ENCODE results near the gene NLRP7.

Gene NLRP7

GRCh38 chr19:54883228-54883627, 64.1 kb downstream of the NLRP7 start:
- H3K23ac ChIP-seq (ENCODE audit: low read length in 2 of 2): no peak overlapping the region
- H2BK12ac ChIP-seq (ENCODE audit: low read length in 2 of 2): no peak overlapping the region
- no peak overlapping the region for H3K4me2 ChIP-seq (ENCODE audit: low read length, poor library complexity, severe bottlenecking)
- no peak overlapping the region for H3K9ac ChIP-seq (ENCODE audit: low read length)
- no peak overlapping the region for H4K8ac ChIP-seq (ENCODE audit: low read length)
- no peaks in the 10 kb centered on the region for H3K36me3 ChIP-seq (ENCODE audit: control insufficient read depth in 1 of 2, insufficient read depth in 2 of 2, low read depth in 1 of 2, low read length in 2 of 2)
- H3K4me1 ChIP-seq (ENCODE audit: control insufficient read depth, insufficient read depth, low read depth, low read length): no peaks in the 10 kb centered on the region
- no peak overlapping the region for H2AFZ ChIP-seq (ENCODE audit: low read depth, low read length)
- no peak overlapping the region for H2BK15ac ChIP-seq (ENCODE audit: low read depth, poor library complexity, severe bottlenecking)
- WGBS: 74% methylated on average over 9 of the region's 9 CpGs
- no peak overlapping the region for H4K91ac ChIP-seq (ENCODE audit: low read length)
- no peak overlapping the region for H3K27ac ChIP-seq (ENCODE audit: low read length, poor library complexity, severe bottlenecking)
- no peak for DNase-seq
- H2BK5ac ChIP-seq (ENCODE audit: low read depth, low read length, poor library complexity, severe bottlenecking): no peak overlapping the region
- H3K14ac ChIP-seq (ENCODE audit: low read length in 2 of 2): no peak overlapping the region
- H3K27me3 ChIP-seq (ENCODE audit: control insufficient read depth in 1 of 2, insufficient read depth in 1 of 2, low read length in 2 of 2): no peaks in the 10 kb centered on the region
- no peaks in the 10 kb centered on the region for H3K9me3 ChIP-seq (ENCODE audit: control insufficient read depth, low read length)
- H3K18ac ChIP-seq (ENCODE audit: low read depth in 1 of 2, low read length in 2 of 2): no peak overlapping the region
- no peaks in the 10 kb centered on the region for H3K79me1 ChIP-seq (replicated peaks; ENCODE audit: low read length, poor library complexity, severe bottlenecking)
- no peak overlapping the region for H3K4me3 ChIP-seq (ENCODE audit: insufficient read depth in 1 of 2, low read depth in 1 of 2, low read length in 2 of 2)
- no peak overlapping the region for H2AK5ac ChIP-seq (ENCODE audit: low read length, severe bottlenecking)
- no peak overlapping the region for H3K4ac ChIP-seq (ENCODE audit: low read depth in 1 of 2, low read length in 2 of 2)
- H2BK120ac ChIP-seq (ENCODE audit: low read depth, low read length): no peak overlapping the region

DNA sequence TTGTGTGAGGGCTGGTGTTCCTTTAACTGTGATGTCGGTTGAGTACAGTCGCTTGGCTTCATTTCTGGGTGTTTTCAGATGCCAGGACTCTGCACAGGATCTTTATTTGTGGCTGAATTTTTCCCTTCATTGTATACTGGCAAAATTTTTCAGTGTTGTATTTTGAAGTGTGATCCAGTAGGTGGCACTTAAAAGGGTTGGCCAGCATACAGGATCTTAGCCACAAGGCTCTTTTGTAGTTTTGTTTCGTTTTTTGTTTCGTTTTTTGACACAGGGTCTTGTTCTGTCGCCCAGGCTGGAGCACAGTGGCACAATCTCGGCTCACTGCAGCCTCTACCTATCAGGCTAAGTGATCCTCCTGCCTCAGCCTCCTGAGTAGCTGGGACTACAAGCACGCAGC, 64.6 kb downstream of the NLRP7 start:
- Histone ChIP-seq H3K14ac (ENCODE audit: low read length in 2 of 2) (no peak overlapping the region), H3K27me3 (ENCODE audit: control insufficient read depth in 1 of 2, insufficient read depth in 1 of 2, low read length in 2 of 2) (no peaks in the 10 kb centered on the region), H3K79me1 (replicated peaks; ENCODE audit: low read length, poor library complexity, severe bottlenecking) (no peaks in the 10 kb centered on the region), H3K9ac (ENCODE audit: low read length) (no peak overlapping the region), H2AK5ac (ENCODE audit: low read length, severe bottlenecking) (no peak overlapping the region), H2BK15ac (ENCODE audit: low read depth, poor library complexity, severe bottlenecking) (no peak overlapping the region), H4K8ac (ENCODE audit: low read length) (no peak overlapping the region), H3K9me3 (ENCODE audit: control insufficient read depth, low read length) (no peaks in the 10 kb centered on the region), H3K4ac (ENCODE audit: low read depth in 1 of 2, low read length in 2 of 2) (no peak overlapping the region), H2BK5ac (ENCODE audit: low read depth, low read length, poor library complexity, severe bottlenecking) (no peak overlapping the region), H3K4me3 (ENCODE audit: insufficient read depth in 1 of 2, low read depth in 1 of 2, low read length in 2 of 2) (no peak overlapping the region), H2BK120ac (ENCODE audit: low read depth, low read length) (no peak overlapping the region), H3K4me1 (ENCODE audit: control insufficient read depth, insufficient read depth, low read depth, low read length) (no peaks in the 10 kb centered on the region), H3K27ac (ENCODE audit: low read length, poor library complexity, severe bottlenecking) (no peak overlapping the region), H3K36me3 (ENCODE audit: control insufficient read depth in 1 of 2, insufficient read depth in 2 of 2, low read depth in 1 of 2, low read length in 2 of 2) (no peaks in the 10 kb centered on the region), H3K4me2 (ENCODE audit: low read length, poor library complexity, severe bottlenecking) (no peak overlapping the region), H2BK12ac (ENCODE audit: low read length in 2 of 2) (no peak overlapping the region), H4K91ac (ENCODE audit: low read length) (no peak overlapping the region), H3K18ac (ENCODE audit: low read depth in 1 of 2, low read length in 2 of 2) (no peak overlapping the region), H2AFZ (ENCODE audit: low read depth, low read length) (no peak overlapping the region), H3K23ac (ENCODE audit: low read length in 2 of 2) (no peak overlapping the region)
- no peak for DNase-seq
- 78% methylated on average over 7 of the region's 7 CpGs for WGBS

DNA sequence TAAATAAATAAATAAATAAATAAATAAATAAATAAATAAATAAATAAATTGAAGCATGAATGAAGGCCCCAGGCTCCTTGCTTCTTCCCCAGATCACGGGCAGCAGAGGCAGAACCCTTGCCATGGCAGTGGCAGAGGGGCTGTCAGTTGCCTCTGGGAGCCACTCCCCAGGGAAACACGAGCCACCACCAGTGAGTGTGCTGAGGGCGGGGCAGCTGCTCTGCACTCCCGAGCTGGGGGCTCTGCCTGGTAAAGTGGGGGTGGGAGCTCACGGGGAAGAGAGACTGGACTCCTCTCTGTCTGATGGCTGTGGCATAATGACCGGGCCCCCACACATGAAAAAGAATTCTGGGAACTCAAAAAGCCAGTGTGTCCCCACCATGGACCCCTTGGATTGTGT, 65.4 kb downstream of the NLRP7 start:
- 71% methylated on average over 6 of the region's 6 CpGs for WGBS
- Histone ChIP-seq H3K14ac (ENCODE audit: low read length in 2 of 2) (no peak overlapping the region), H3K18ac (ENCODE audit: low read depth in 1 of 2, low read length in 2 of 2) (no peak overlapping the region), H3K79me1 (replicated peaks; ENCODE audit: low read length, poor library complexity, severe bottlenecking) (no peaks in the 10 kb centered on the region), H2BK12ac (ENCODE audit: low read length in 2 of 2) (no peak overlapping the region), H2BK5ac (ENCODE audit: low read depth, low read length, poor library complexity, severe bottlenecking) (no peak overlapping the region), H3K9me3 (ENCODE audit: control insufficient read depth, low read length) (no peaks in the 10 kb centered on the region), H4K91ac (ENCODE audit: low read length) (no peak overlapping the region), H2BK15ac (ENCODE audit: low read depth, poor library complexity, severe bottlenecking) (no peak overlapping the region), H3K4me3 (ENCODE audit: insufficient read depth in 1 of 2, low read depth in 1 of 2, low read length in 2 of 2) (no peak overlapping the region), H2AFZ (ENCODE audit: low read depth, low read length) (no peak overlapping the region), H3K27ac (ENCODE audit: low read length, poor library complexity, severe bottlenecking) (no peak overlapping the region), H2BK120ac (ENCODE audit: low read depth, low read length) (no peak overlapping the region), H3K36me3 (ENCODE audit: control insufficient read depth in 1 of 2, insufficient read depth in 2 of 2, low read depth in 1 of 2, low read length in 2 of 2) (no peaks in the 10 kb centered on the region), H4K8ac (ENCODE audit: low read length) (no peak overlapping the region), H3K4ac (ENCODE audit: low read depth in 1 of 2, low read length in 2 of 2) (no peak overlapping the region), H3K4me1 (ENCODE audit: control insufficient read depth, insufficient read depth, low read depth, low read length) (no peaks in the 10 kb centered on the region), H3K27me3 (ENCODE audit: control insufficient read depth in 1 of 2, insufficient read depth in 1 of 2, low read length in 2 of 2) (no peaks in the 10 kb centered on the region), H3K9ac (ENCODE audit: low read length) (no peak overlapping the region), H3K23ac (ENCODE audit: low read length in 2 of 2) (no peak overlapping the region), H3K4me2 (ENCODE audit: low read length, poor library complexity, severe bottlenecking) (no peak overlapping the region), H2AK5ac (ENCODE audit: low read length, severe bottlenecking) (no peak overlapping the region)
- no peak for DNase-seq

GRCh38 chr19:54877471-54877870, 69.9 kb downstream of the NLRP7 start:
- no peak overlapping the region for H3K9ac ChIP-seq (ENCODE audit: low read length)
- H3K36me3 ChIP-seq (ENCODE audit: control insufficient read depth in 1 of 2, insufficient read depth in 2 of 2, low read depth in 1 of 2, low read length in 2 of 2): no peaks in the 10 kb centered on the region
- H3K14ac ChIP-seq (ENCODE audit: low read length in 2 of 2): no peak overlapping the region
- H2BK15ac ChIP-seq (ENCODE audit: low read depth, poor library complexity, severe bottlenecking): no peak overlapping the region
- no peak overlapping the region for H3K18ac ChIP-seq (ENCODE audit: low read depth in 1 of 2, low read length in 2 of 2)
- no peak overlapping the region for H2AK5ac ChIP-seq (ENCODE audit: low read length, severe bottlenecking)
- no peak overlapping the region for H2BK5ac ChIP-seq (ENCODE audit: low read depth, low read length, poor library complexity, severe bottlenecking)
- no peak overlapping the region for H3K27ac ChIP-seq (ENCODE audit: low read length, poor library complexity, severe bottlenecking)
- DNase-seq: no peak
- WGBS: 36% methylated on average over 3 of the region's 3 CpGs
- no peak overlapping the region for H3K23ac ChIP-seq (ENCODE audit: low read length in 2 of 2)
- H2BK12ac ChIP-seq (ENCODE audit: low read length in 2 of 2): no peak overlapping the region
- no peak overlapping the region for H3K4ac ChIP-seq (ENCODE audit: low read depth in 1 of 2, low read length in 2 of 2)
- no peaks in the 10 kb centered on the region for H3K4me1 ChIP-seq (ENCODE audit: control insufficient read depth, insufficient read depth, low read depth, low read length)
- no peak overlapping the region for H3K4me2 ChIP-seq (ENCODE audit: low read length, poor library complexity, severe bottlenecking)
- no peaks in the 10 kb centered on the region for H3K27me3 ChIP-seq (ENCODE audit: control insufficient read depth in 1 of 2, insufficient read depth in 1 of 2, low read length in 2 of 2)
- no peak overlapping the region for H4K91ac ChIP-seq (ENCODE audit: low read length)
- H3K4me3 ChIP-seq (ENCODE audit: insufficient read depth in 1 of 2, low read depth in 1 of 2, low read length in 2 of 2): no peak overlapping the region
- H4K8ac ChIP-seq (ENCODE audit: low read length): no peak overlapping the region
- H3K79me1 ChIP-seq (replicated peaks; ENCODE audit: low read length, poor library complexity, severe bottlenecking): no peaks in the 10 kb centered on the region
- H2BK120ac ChIP-seq (ENCODE audit: low read depth, low read length): no peak overlapping the region
- H3K9me3 ChIP-seq (ENCODE audit: control insufficient read depth, low read length): no peaks in the 10 kb centered on the region
- H2AFZ ChIP-seq (ENCODE audit: low read depth, low read length): no peak overlapping the region
